MCF 10A (cell line): Measurements from ENCODE around the gene THAP3. TPM values are rescaled to one million over a fixed set of nuclear protein-coding genes. Genes with fewer than 3 reads are reported as not detected.

Experiments used
- BruUV-seq: library from RNA; stranded (reverse); fragments of 400-500 nt; replicated peaks from 2 replicates; lab custom pipeline; 2021; lab: Mats Ljungman, UMichigan
- CTCF ChIA-PET: fragments of 300-600 bp; sonication (Branson Sonifier 250); formaldehyde crosslinking; extraction: SDS; loops from one replicate; lab custom pipeline; 2021; ENCODE audit warnings: antibody characterized with exemption, inconsistent platforms; lab: Yijun Ruan, JAX
- POLR2A ChIA-PET: fragments of 300-600, 350-650 bp; sonication (Branson Sonifier 250); formaldehyde crosslinking; extraction: SDS; loops from one replicate; lab custom pipeline; 2020; ENCODE audit warnings: antibody characterized with exemption, inconsistent platforms; lab: Yijun Ruan, JAX
- DNase-seq: peaks from one replicate; pipeline ENCODE4 v3.0.0-alpha.2; 2018; ENCODE audit not compliant: unreplicated experiment
- H3K27ac Mint-ChIP-seq: one replicate; pipeline ENCODE4 v1.8.0; 2022; ENCODE audit warnings: mild to moderate bottlenecking, low read depth, mixed read lengths; ENCODE audit not compliant: unreplicated experiment
- H3K27me3 Mint-ChIP-seq: one replicate; pipeline ENCODE4 v1.8.0; 2022; ENCODE audit warnings: mixed read lengths; ENCODE audit not compliant: insufficient read depth, unreplicated experiment
- H3K36me3 Mint-ChIP-seq: one replicate; pipeline ENCODE4 v1.8.0; 2022; ENCODE audit warnings: mild to moderate bottlenecking, moderate library complexity, mixed read lengths; ENCODE audit not compliant: insufficient read depth, unreplicated experiment
- H3K4me1 Mint-ChIP-seq: one replicate; pipeline ENCODE4 v1.8.0; 2022; ENCODE audit warnings: mixed read lengths; ENCODE audit not compliant: insufficient read depth, unreplicated experiment
- H3K4me3 Mint-ChIP-seq: one replicate; pipeline ENCODE4 v1.8.0; 2022; ENCODE audit warnings: mild to moderate bottlenecking, moderate library complexity, mixed read lengths; ENCODE audit not compliant: unreplicated experiment
- H3K9me3 Mint-ChIP-seq: one replicate; pipeline ENCODE4 v1.8.0; 2022; ENCODE audit warnings: mixed read lengths; ENCODE audit not compliant: unreplicated experiment
- CTCF ChIP-seq: fragments of 200-600 bp; IDR thresholded peaks from one replicate; pipeline ENCODE4 v1.8.0; 2022; ENCODE audit warnings: antibody characterized with exemption, mild to moderate bottlenecking; ENCODE audit not compliant: unreplicated experiment
- intact Hi-C: fragments of 100-400 bp; cut with micrococcal nuclease; formaldehyde crosslinking; loops from 2 replicates; pipeline ENCODE4 v1.14.1; 2022
- total RNA-seq: library from RNA; stranded (reverse); gene quantifications from 2 replicates; pipeline ENCODE4 v1.2.3, GENCODE V29; 2022

THAP3 gene
- total RNA-seq, 1 experiment from 2014 or later, result 14.7 TPM

DNA sequence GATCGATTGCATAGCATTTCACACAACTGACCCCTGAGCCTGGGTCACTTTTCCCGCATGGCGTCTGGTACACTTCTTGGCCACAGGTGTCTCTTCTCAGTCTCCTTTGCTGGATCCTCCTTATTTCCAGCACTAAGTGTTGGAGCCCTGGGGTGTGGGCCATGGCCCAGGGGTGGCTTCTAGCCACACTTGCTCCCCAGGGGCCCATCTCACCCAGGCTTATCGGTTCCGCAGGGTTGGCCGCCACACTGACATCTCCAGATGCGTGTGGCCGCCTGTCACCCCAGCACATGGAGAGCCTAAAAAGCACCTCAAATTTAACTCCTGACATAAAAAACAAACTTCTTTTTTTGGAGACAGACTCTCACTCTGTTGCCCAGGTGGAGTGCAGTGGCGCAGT, 2.4 kb downstream of the THAP3 start:
- H3K4me1 Mint-ChIP-seq, result peaks cover 8% of the 10 kb centered on the region
- BruUV-seq, result no TSS peak
- no peak for TF ChIP-seq CTCF
- DNase-seq, result no peak
- H3K27ac Mint-ChIP-seq, result peak overlapping the region; percentile 82
- intact Hi-C loops, result no loop called here
- ChIA-PET CTCF (interaction anchor here (0.9 to 1.3 kb wide), 2 partner anchors 9 to 19 kb away, joined by 3 to 5 read pairs; no protein-coding TSS in a partner anchor), POLR2A (interaction anchor here (1.2 to 1.6 kb wide), 4 partner anchors 9 to 138 kb away, joined by 3 to 8 read pairs (median 4); no protein-coding TSS in a partner anchor)
- no peaks in the 10 kb centered on the region for H3K9me3 Mint-ChIP-seq
- H3K36me3 Mint-ChIP-seq, result peaks cover 58% of the 10 kb centered on the region
- H3K4me3 Mint-ChIP-seq, result peak overlapping the region; percentile 84
- H3K27me3 Mint-ChIP-seq, result no peaks in the 10 kb centered on the region

- Mint-ChIP-seq H3K9me3 (no peaks in the 10 kb centered on the region), H3K4me1 (peaks cover 8% of the 10 kb centered on the region), H3K4me3 (peak overlapping the region; percentile 84), H3K27ac (no peak overlapping the region), H3K27me3 (no peaks in the 10 kb centered on the region), H3K36me3 (peaks cover 55% of the 10 kb centered on the region)
- TF ChIP-seq CTCF, result no peak
- no TSS peak for BruUV-seq
- POLR2A ChIA-PET, result no interaction called here
- intact Hi-C loops, result no loop called here
- no peak for DNase-seq
- CTCF ChIA-PET, result interaction anchor here (1.0 to 1.3 kb wide), 4 partner anchors 10 to 189 kb away, joined by 3 to 5 read pairs (median 4); partner anchors contain the start of genes NOL9 and TAS1R1
Observed at GRCh38 chr1:6627841-6628545, 3.3 kb downstream of the THAP3 start.

DNA sequence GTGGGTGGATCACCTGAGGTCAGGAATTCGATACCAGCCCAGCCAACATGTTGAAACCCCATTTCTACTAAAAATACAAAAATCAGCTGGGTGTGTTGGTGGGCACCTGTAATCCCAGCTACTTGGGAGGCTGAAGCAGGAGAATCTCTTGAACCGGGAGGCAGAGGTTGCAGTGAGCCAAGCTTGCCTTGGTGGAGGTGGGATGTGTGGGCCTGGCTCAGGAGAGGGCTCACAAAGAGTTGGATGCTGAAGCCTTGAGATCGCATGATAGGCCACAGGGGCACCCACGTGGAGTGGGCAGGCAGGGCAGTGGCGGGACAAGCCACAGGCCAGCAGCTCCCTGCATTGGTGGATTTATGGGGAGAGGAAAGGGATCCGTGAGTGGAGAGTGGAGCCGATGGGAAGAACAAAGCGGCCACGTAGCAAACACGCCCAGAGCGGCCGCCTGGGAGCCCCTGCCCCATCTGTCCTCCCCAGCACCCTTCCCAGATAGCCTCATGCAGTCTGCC, 4.4 kb downstream of the THAP3 start:
- Mint-ChIP-seq H3K4me1 (peaks cover 8% of the 10 kb centered on the region), H3K4me3 (no peak overlapping the region), H3K27ac (peak overlapping the region; percentile 49), H3K36me3 (peaks cover 58% of the 10 kb centered on the region), H3K27me3 (no peaks in the 10 kb centered on the region), H3K9me3 (no peaks in the 10 kb centered on the region)
- POLR2A ChIA-PET, result interaction anchor here (0.6 to 1.4 kb wide), 2 partner anchors 9 to 13 kb away, joined by 3 to 5 read pairs; no protein-coding TSS in a partner anchor
- intact Hi-C loops, result no loop called here
- CTCF ChIA-PET, result interaction anchor here (0.9 to 1.1 kb wide), 3 partner anchors 11 to 190 kb away, joined by 3 to 4 read pairs (median 4); no protein-coding TSS in a partner anchor
- BruUV-seq, result no TSS peak
- TF ChIP-seq CTCF, result no peak
- DNase-seq, result no peak

- DNase-seq, result no peak
- Mint-ChIP-seq H3K4me1 (peaks cover 8% of the 10 kb centered on the region), H3K27ac (no peak overlapping the region), H3K27me3 (no peaks in the 10 kb centered on the region), H3K9me3 (no peaks in the 10 kb centered on the region), H3K4me3 (no peak overlapping the region), H3K36me3 (peaks cover 64% of the 10 kb centered on the region)
- ChIA-PET CTCF (interaction anchor here (0.6 to 0.9 kb wide), 4 partner anchors 11 to 763 kb away, joined by 3 to 4 read pairs (median 3); no protein-coding TSS in a partner anchor), POLR2A (interaction anchor here (0.6 to 1.4 kb wide), 2 partner anchors 10 to 14 kb away, joined by 3 to 5 read pairs; no protein-coding TSS in a partner anchor)
- intact Hi-C loops, result no loop called here
- TF ChIP-seq CTCF, result no peak
- BruUV-seq, result no TSS peak
Observed at GRCh38 chr1:6630027-6630426, 5.4 kb downstream of the THAP3 start.
